Subcutaneous abdominal adipose tissue (tissue), 5 donors: ENCODE measurements around the gene ITPA.

Experiments
- H3K27ac ChIP-seq: one replicate; pipeline ENCODE4 v1.7.0; 2013; ENCODE audit warnings: low read depth, mild to moderate bottlenecking, inconsistent platforms, low read length, moderate library complexity
- H3K27me3 ChIP-seq, 5 donors: one replicate each; pipeline ENCODE4 v1.7.0; 2013; ENCODE audit warnings: low read length in 5 of 5, inconsistent platforms in 1 of 5; ENCODE audit not compliant: control insufficient read depth in 5 of 5, insufficient read depth in 4 of 5
- H3K36me3 ChIP-seq, 5 donors: one replicate each; pipeline ENCODE4 v1.7.0; 2013; ENCODE audit warnings: low read length in 5 of 5; ENCODE audit not compliant: control insufficient read depth in 5 of 5, insufficient read depth in 5 of 5
- H3K4me1 ChIP-seq, 5 donors: one replicate each; pipeline ENCODE4 v1.7.0; 2013; ENCODE audit warnings: low read length in 5 of 5, mild to moderate bottlenecking in 3 of 5, moderate library complexity in 1 of 5; ENCODE audit not compliant: control insufficient read depth in 5 of 5, insufficient read depth in 5 of 5
- H3K4me3 ChIP-seq, 5 donors: one replicate each; pipeline ENCODE4 v1.7.0; 2013; ENCODE audit warnings: low read length in 5 of 5, low read depth in 1 of 5
- H3K9ac ChIP-seq, 5 donors: one replicate each; pipeline ENCODE4 v1.7.0; 2013; ENCODE audit warnings: low read length in 5 of 5, mild to moderate bottlenecking in 4 of 5, moderate library complexity in 3 of 5
- H3K9me3 ChIP-seq, 5 donors: one replicate each; pipeline ENCODE4 v1.7.0; 2013; ENCODE audit warnings: low read length in 5 of 5; ENCODE audit not compliant: control insufficient read depth in 5 of 5
- donor health status: healthy.
- donor health status: healthy.
- donor health status: healthy.
- donor health status: healthy.
- donor health status: healthy.

ITPA gene

DNA sequence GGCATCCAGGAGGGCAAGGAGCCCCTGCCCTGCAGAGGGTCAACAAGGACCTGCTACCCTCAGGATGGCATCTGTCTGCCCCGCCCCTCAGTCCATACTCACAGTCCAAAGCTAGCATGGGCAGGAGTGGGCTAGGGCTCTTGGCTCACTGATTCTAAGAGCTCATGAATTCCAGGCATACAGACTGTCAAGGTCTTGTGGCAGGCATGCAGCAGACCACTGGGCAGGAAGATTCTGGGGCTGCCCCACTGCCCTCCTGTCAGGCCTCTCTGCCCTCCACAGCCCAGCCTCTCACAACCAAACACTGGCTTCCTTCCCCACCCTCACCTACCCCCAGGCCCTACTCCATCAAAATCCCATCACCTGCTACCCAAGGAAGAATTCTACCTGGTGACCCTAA, 35.3 kb downstream of the ITPA start:
- peaks cover 0 to 21% (median 19%) of the 10 kb centered on the region in 5 donors for H3K4me1 ChIP-seq
- peaks cover 12 to 36% (median 25%) of the 10 kb centered on the region in 5 donors for H3K27me3 ChIP-seq
- H3K4me3 ChIP-seq, result no peak overlapping the region
- H3K9me3 ChIP-seq, result no peaks in the 10 kb centered on the region
- H3K27ac ChIP-seq, result no peak overlapping the region
- no peak overlapping the region for H3K9ac ChIP-seq
- no peaks in the 10 kb centered on the region for H3K36me3 ChIP-seq

DNA sequence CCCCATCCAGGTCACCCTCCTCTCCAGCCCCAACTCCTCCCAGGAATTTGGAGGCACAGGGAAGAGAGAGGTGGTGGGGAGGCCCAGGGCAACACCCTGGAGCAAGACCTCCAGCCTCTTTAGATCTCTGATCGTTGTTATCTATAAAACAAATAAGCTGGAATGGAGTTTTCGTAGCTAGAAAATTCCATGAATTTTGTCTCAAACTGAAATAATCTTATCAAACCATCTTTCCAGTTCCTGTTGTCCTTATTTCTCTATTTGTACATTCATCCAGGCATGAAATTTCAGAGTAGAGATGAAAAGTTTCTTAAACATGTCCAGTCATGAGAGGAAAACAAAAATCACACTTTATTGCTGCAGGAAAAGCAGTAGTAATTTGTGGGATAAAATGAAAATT, 35.9 kb downstream of the ITPA start:
- Histone ChIP-seq H3K27ac (no peak overlapping the region), H3K27me3 (peaks cover 12 to 31% (median 20%) of the 10 kb centered on the region in 5 donors), H3K4me3 (no peak overlapping the region), H3K36me3 (peaks cover 0 to 2% (median 0%) of the 10 kb centered on the region in 5 donors), H3K4me1 (peaks cover 0 to 15% (median 14%) of the 10 kb centered on the region in 5 donors), H3K9ac (no peak overlapping the region), H3K9me3 (no peaks in the 10 kb centered on the region)

DNA sequence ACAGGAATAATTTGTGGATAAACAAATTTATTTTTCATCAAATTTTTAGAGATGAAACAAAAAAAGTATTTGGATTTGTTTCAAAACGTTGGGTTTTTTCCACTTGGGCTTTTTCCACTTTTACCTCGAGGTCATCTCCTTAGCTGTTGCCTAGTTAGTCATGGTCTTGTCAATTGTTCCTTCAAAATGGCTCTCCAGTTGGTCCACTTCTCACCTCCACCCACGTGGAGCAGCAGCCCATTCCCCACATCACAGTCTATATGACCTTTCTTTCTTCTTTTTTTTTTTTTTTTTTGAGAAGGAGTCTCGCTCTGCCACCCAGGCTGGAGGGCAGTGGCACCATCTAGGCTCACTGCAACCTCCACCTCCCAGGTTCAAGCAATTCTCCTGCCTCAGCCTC, 36.4 kb downstream of the ITPA start:
- Histone ChIP-seq H3K27ac (no peak overlapping the region), H3K9ac (no peak overlapping the region), H3K9me3 (no peaks in the 10 kb centered on the region), H3K27me3 (peaks cover 7 to 29% (median 14%) of the 10 kb centered on the region in 5 donors), H3K36me3 (peaks cover 0 to 7% (median 1%) of the 10 kb centered on the region in 5 donors), H3K4me3 (no peak overlapping the region), H3K4me1 (peaks cover 0 to 13% (median 12%) of the 10 kb centered on the region in 5 donors)

DNA sequence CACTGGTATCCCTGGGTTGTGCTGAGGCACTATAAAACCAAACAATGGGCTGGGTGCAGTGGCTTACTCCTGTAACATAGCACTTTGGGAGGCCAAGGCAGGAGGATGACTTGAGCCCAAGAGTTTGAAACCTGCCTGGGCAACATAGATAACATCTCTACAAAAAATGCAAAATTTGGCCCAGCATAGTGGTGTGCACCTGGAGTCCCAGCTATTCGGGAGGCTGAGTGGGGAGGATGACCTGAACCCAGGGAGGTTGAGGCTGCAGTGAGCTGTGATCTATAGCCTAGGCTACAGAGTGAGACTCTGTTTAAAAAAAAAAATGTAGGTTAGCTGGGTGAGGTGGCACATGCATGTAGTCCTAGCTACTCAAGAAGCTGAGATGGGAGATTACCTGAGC, 37.4 kb downstream of the ITPA start:
- Histone ChIP-seq H3K4me3 (no peak overlapping the region), H3K27ac (no peak overlapping the region), H3K9me3 (no peaks in the 10 kb centered on the region), H3K4me1 (peaks cover 0 to 13% (median 12%) of the 10 kb centered on the region in 5 donors), H3K9ac (no peak overlapping the region), H3K27me3 (peaks cover 6 to 26% (median 13%) of the 10 kb centered on the region in 5 donors), H3K36me3 (peaks cover 0 to 17% (median 6%) of the 10 kb centered on the region in 5 donors)

DNA sequence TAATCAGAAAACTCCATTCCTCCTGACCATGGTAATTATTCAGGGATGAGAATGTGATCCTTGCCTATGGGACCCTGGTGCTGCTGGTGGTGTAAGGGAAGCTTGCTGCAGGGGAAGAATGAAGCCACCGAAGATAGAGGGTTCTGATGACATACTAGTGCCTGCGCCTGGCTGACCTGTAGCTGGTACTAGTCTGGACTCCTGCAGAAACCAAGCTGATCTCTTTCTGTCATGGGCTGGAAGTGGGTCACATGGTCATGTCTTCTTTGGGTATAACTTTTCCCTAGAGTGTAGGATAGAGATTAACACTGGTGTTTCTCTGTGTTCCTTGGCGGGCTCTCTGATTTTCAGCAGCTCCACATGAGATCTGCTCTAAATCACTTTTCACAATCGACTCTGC, 38.3 kb downstream of the ITPA start:
- no peak overlapping the region for H3K9ac ChIP-seq
- H3K4me3 ChIP-seq, result no peak overlapping the region
- no peaks in the 10 kb centered on the region for H3K9me3 ChIP-seq
- no peak overlapping the region for H3K27ac ChIP-seq
- peaks cover 0 to 13% (median 12%) of the 10 kb centered on the region in 5 donors for H3K4me1 ChIP-seq
- H3K27me3 ChIP-seq, result peaks cover 6 to 26% (median 13%) of the 10 kb centered on the region in 5 donors
- peaks cover 0 to 26% (median 16%) of the 10 kb centered on the region in 5 donors for H3K36me3 ChIP-seq

DNA sequence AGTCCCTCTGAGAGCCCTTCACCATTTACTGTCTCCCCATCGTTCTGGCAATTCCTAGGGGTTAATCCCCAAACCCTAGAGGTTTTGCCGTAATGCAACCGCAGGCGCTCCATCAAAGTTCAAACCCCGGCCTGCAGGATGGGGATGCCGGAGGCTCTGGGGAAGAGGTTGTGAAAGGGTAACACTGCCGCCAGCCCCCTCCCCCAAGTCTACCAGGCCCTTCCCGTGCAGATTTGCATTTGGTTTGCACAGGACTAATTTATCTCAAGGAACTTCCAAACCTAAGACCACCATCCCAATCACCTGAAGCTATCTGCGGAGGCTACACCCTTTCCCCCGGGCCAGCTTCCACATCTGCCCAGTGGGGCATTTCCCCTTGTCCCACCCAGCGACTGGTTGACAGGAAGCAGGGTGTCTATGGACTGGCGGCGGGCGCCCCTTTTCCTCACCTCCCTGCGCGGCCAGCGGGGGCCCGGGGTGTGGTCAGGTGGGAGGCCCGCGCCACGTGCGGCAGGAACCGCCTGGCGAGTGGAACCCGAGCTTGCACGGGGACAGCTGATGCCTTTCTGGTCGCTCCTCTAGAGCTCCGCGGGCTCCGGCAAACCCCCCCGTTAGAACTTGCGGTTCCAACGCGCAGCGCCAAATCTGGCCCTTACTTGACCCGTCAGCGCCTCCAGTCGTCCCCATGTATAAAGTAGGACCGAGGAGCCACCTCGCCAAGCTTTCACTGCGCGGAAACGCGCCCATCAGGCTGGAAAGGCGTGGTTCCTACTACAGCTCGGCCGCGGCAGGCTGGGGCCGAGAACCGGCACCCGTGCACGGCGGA, 39.1 kb downstream of the ITPA start:
- Histone ChIP-seq H3K4me1 (peaks cover 0 to 13% (median 12%) of the 10 kb centered on the region in 5 donors), H3K9ac (peak overlapping the region in 1 of 5 donors; percentile 41), H3K36me3 (peaks cover 0 to 34% (median 21%) of the 10 kb centered on the region in 5 donors), H3K4me3 (peak overlapping the region in 4 of 5 donors; percentile 32 to 50 (median 38)), H3K9me3 (no peaks in the 10 kb centered on the region), H3K27ac (no peak overlapping the region), H3K27me3 (peaks cover 6 to 26% (median 13%) of the 10 kb centered on the region in 5 donors)

DNA sequence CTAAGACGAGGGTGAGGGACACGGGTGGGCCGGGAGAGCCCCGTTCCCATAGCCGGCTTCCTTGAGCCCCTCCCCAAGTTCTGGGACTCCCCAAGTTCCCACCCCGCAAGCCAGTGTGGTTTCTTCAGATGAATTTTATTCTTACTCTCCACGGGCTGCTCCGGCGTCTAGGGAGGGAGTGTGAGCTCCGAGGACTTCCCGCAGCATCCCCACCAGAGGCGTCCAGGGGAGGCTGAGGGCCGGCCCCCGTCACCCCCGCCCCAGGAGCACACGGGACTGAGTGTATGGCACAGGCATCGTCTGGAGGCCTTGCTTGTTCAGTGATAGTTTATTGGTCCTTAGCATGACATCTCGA, 39.7 kb downstream of the ITPA start:
- H3K4me3 ChIP-seq, result peak overlapping the region in 3 of 5 donors; percentile 37 to 50 (median 38)

DNA sequence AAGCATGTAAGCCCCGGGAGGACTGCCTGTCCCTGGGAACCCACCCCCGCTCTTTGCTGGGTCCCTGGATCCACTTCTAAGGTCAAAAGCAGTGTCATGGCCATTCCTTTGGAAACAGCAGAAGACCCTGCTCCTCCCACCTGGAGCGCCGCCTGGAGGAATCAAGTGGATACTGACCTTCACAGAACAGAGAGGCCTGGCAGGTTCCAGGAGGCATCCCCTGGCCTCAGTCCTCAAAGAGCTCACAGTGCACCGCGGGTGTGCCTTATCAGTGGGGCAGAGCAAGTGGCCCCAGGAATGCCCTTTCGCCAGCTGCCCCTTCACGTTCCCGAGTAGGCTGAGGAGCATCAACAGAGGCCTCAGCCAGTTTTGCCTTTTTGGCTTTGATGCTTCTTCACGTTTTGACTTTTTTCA, 40.8 kb downstream of the ITPA start:
- no peaks in the 10 kb centered on the region for H3K9me3 ChIP-seq
- no peak overlapping the region for H3K27ac ChIP-seq
- H3K36me3 ChIP-seq, result peaks cover 0 to 49% (median 33%) of the 10 kb centered on the region in 5 donors
- peaks cover 0 to 13% (median 12%) of the 10 kb centered on the region in 5 donors for H3K4me1 ChIP-seq
- no peak overlapping the region for H3K9ac ChIP-seq
- H3K27me3 ChIP-seq, result peaks cover 6 to 19% (median 13%) of the 10 kb centered on the region in 5 donors
- H3K4me3 ChIP-seq, result no peak overlapping the region

More for the DNA sequence above, 39.7 kb downstream of the ITPA start:
- Histone ChIP-seq H3K27me3 (peaks cover 6 to 24% (median 13%) of the 10 kb centered on the region in 5 donors), H3K9me3 (no peaks in the 10 kb centered on the region), H3K36me3 (peaks cover 0 to 38% (median 24%) of the 10 kb centered on the region in 5 donors), H3K4me1 (peaks cover 0 to 13% (median 12%) of the 10 kb centered on the region in 5 donors), H3K9ac (peak overlapping the region in 2 of 5 donors; percentile 11 to 41), H3K27ac (no peak overlapping the region)

DNA sequence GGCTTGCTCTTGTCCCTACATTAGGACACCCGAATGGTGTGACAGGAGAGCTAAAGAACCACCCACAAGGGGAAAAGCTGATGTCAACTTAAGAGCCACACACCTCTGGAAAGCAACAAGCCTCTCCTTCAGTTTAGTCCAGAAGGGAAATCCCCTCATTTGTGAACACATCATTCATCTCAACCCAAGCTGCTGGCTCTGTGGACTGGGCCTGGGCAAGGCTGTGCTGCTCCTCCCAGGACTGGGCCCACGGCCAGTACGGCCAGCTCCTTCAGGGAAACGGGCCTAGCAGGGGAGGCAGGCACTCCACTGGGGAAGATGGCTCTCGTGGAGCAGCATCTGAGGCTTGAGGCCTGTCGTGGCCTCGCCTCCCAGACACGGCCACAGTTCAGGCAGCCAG, 42.5 kb downstream of the ITPA start:
- Histone ChIP-seq H3K36me3 (peaks cover 0 to 66% (median 48%) of the 10 kb centered on the region in 5 donors), H3K4me1 (peaks cover 0 to 13% (median 12%) of the 10 kb centered on the region in 5 donors), H3K27ac (no peak overlapping the region), H3K9ac (no peak overlapping the region), H3K9me3 (no peaks in the 10 kb centered on the region), H3K4me3 (no peak overlapping the region), H3K27me3 (peaks cover 6 to 16% (median 13%) of the 10 kb centered on the region in 5 donors)

DNA sequence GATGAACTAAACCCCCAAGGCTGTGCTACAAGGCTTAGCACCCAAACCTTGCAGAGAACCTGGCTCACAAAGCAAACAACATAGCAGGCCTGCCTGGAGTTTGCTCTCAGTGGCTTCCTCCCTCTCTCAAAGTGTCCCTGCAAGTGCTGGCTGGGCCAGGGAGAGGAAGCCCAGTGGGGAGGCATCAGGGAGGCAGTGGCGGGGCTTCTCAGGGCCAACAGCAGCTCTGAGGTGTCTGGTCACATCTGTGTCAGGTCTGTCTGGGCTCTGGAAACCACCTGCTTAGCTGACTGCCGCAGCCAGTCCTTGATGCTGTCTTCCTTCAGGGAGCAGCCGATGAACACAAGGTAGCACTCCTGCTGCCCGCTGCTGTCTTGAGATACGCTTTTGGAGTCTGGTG, 46.4 kb downstream of the ITPA start:
- no peaks in the 10 kb centered on the region for H3K27me3 ChIP-seq
- H3K36me3 ChIP-seq, result peaks cover 0 to 89% (median 66%) of the 10 kb centered on the region in 5 donors

More for the DNA sequence above, 46.4 kb downstream of the ITPA start:
- no peak overlapping the region for H3K9ac ChIP-seq
- no peak overlapping the region for H3K4me3 ChIP-seq
- H3K27ac ChIP-seq, result no peak overlapping the region
- H3K4me1 ChIP-seq, result no peaks in the 10 kb centered on the region
- no peaks in the 10 kb centered on the region for H3K9me3 ChIP-seq
